ENCODE data around the gene RIMOC1. TPM values are rescaled to one million over a fixed set of nuclear protein-coding genes. Genes with fewer than 3 reads are reported as not detected.
A peak's percentile ranks its signal among the peaks of the same experiment; 100 is the strongest.

RIMOC1 gene
- total RNA-seq, 1 donor from 2014 or later: 47.7 TPM

- H3K36me3 Mint-ChIP-seq (ENCODE audit: low read depth): peaks cover 12% of the 10 kb centered on the region
- peaks cover 31% of the 10 kb centered on the region for H3K4me1 Mint-ChIP-seq
- no peaks in the 10 kb centered on the region for H3K9me3 Mint-ChIP-seq
- no peak for TF ChIP-seq CTCF (conservative IDR thresholded peaks at IDR 0.05)
- H3K27me3 Mint-ChIP-seq (ENCODE audit: low read depth): peaks cover 4% of the 10 kb centered on the region
- H3K4me3 Mint-ChIP-seq: peak overlapping the region; percentile 50
- no peak for DNase-seq (ENCODE audit: low read depth, low spot score)
- H3K27ac Mint-ChIP-seq (ENCODE audit: unreplicated experiment): no peak overlapping the region
Measured at GRCh38 chr5:41908374-41909079, 4.4 kb downstream of the RIMOC1 start.

GRCh38 chr5:41918105-41918504 lies 14.0 kb downstream of the RIMOC1 start:
- no peaks in the 10 kb centered on the region for H3K4me1 Mint-ChIP-seq

GRCh38 chr5:41921166-41921565 lies 17.0 kb downstream of the RIMOC1 start:
- TF ChIP-seq CTCF (conservative IDR thresholded peaks at IDR 0.05): no peak
- H3K27ac Mint-ChIP-seq (ENCODE audit: unreplicated experiment): no peak overlapping the region
- peaks cover 10% of the 10 kb centered on the region for H3K4me1 Mint-ChIP-seq
- H3K9me3 Mint-ChIP-seq: no peaks in the 10 kb centered on the region
- no peaks in the 10 kb centered on the region for H3K27me3 Mint-ChIP-seq (ENCODE audit: low read depth)
- H3K4me3 Mint-ChIP-seq: no peak overlapping the region
- peaks cover 11% of the 10 kb centered on the region for H3K36me3 Mint-ChIP-seq (ENCODE audit: low read depth)
- no peak for DNase-seq (ENCODE audit: low read depth, low spot score)

More at GRCh38 chr5:41918105-41918504, 14.0 kb downstream of the RIMOC1 start:
- no peak for DNase-seq (ENCODE audit: low read depth, low spot score)
- Mint-ChIP-seq H3K36me3 (ENCODE audit: low read depth) (peaks cover 22% of the 10 kb centered on the region), H3K9me3 (no peaks in the 10 kb centered on the region), H3K27ac (ENCODE audit: unreplicated experiment) (no peak overlapping the region), H3K4me3 (no peak overlapping the region), H3K27me3 (ENCODE audit: low read depth) (no peaks in the 10 kb centered on the region)
- no peak for TF ChIP-seq CTCF (conservative IDR thresholded peaks at IDR 0.05)

- H3K4me1 Mint-ChIP-seq: peaks cover 12% of the 10 kb centered on the region
- H3K4me3 Mint-ChIP-seq: no peak overlapping the region
- DNase-seq (ENCODE audit: low read depth, low spot score): no peak
- no peak overlapping the region for H3K27ac Mint-ChIP-seq (ENCODE audit: unreplicated experiment)
- TF ChIP-seq CTCF (conservative IDR thresholded peaks at IDR 0.05): no peak
- peaks cover 11% of the 10 kb centered on the region for H3K36me3 Mint-ChIP-seq (ENCODE audit: low read depth)
- H3K9me3 Mint-ChIP-seq: no peaks in the 10 kb centered on the region
- H3K27me3 Mint-ChIP-seq (ENCODE audit: low read depth): no peaks in the 10 kb centered on the region
Measured at GRCh38 chr5:41921874-41922273, 17.7 kb downstream of the RIMOC1 start.

GRCh38 chr5:41924526-41924871 lies 20.4 kb downstream of the RIMOC1 start:
- no peaks in the 10 kb centered on the region for H3K27me3 Mint-ChIP-seq (ENCODE audit: low read depth)
- H3K9me3 Mint-ChIP-seq: no peaks in the 10 kb centered on the region
- peaks cover 14% of the 10 kb centered on the region for H3K4me1 Mint-ChIP-seq
- peak overlapping the region; percentile 80 for H3K27ac Mint-ChIP-seq (ENCODE audit: unreplicated experiment)
- H3K36me3 Mint-ChIP-seq (ENCODE audit: low read depth): peaks cover 2% of the 10 kb centered on the region
- DNase-seq (ENCODE audit: low read depth, low spot score): no peak
- peak overlapping the region; percentile 81 for H3K4me3 Mint-ChIP-seq
- no peak for TF ChIP-seq CTCF (conservative IDR thresholded peaks at IDR 0.05)

Measured in neural crest cell (in vitro differentiated cells).